ENCODE data around the gene ICOS. TPM values are rescaled to one million over a fixed set of nuclear protein-coding genes. Genes with fewer than 3 reads are reported as not detected.
"Not testable (repeated sequence)": the region's sequence is repeated elsewhere in the genome, so short reads cannot be mapped to it uniquely, and the experiment has no call there.

Gene ICOS
- total and polyA plus RNA-seq, 10 of the 15 experiments (the other 5 are each of a cell fraction or from before 2014, with no cell fraction given) = 0.47 to 36.0 (median 0.87) TPM

DNA sequence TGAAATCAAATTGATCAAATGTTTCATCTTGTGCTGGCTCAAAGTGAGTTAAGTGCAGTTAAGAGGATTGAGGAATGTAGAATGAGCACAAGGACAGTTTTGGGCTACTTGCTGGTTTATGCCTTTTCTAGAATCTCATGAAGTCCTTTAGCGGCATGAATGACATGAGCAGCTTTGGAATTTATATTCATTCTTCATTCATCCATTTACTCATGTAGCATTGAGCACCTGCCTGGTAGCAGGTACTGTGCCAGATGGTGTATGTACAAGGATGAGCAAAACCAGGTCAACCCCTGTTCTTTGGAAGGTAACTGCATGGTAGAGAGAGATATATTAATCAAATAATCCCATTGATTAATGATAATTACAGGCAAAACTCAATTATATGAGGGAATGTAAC lies 1.2 kb downstream of the ICOS start (continued):
- TF ChIP-seq ZNF274 (IDR thresholded peaks at IDR 0.05; ENCODE audit: insufficient read depth, insufficient read length) (no peak), FOS (IDR thresholded peaks at IDR 0.05; ENCODE audit: borderline replicate concordance, extremely low read depth, insufficient read length) (no peak), BRCA1 (IDR thresholded peaks at IDR 0.05; ENCODE audit: low read depth, low read length) (no peak), NR2F1 (conservative IDR thresholded peaks at IDR 0.05) (no peak)

DNA sequence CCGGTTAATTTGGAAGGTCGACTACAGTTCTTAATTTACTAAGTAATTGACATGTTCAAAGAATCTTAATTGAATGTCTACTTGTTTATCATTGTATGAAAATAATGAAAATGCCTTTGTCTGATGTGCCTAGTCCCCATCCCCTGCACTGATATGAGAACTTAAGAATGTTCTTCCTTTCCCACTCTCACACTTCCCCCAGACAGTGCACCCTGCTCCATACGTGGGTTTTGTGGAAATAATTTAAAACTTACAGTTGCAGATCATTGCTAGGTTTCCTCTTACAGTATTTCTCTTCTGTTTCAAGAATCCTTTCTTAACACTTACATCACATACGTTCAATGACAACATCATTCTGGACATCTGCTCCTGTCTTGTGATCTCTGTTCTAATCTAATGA lies 3.5 kb downstream of the ICOS start:
- intact Hi-C loops (cut with micrococcal nuclease; ENCODE audit: unreplicated experiment) (no loop called here), in situ Hi-C loops (cut with MboI) (no loop called here)
- no peak overlapping the region for H3K4me3 ChIP-seq
- no peak for ATAC-seq
- SMC1A ChIA-PET (ENCODE audit: uncharacterized antibody, unreplicated experiment) = no interaction called here
- RAD21 ChIA-PET (ENCODE audit: unreplicated experiment) = no interaction called here
- no peak for FAIRE-seq
- H3K27ac ChIP-seq (ENCODE audit: control insufficient read depth, insufficient read depth) = no peak overlapping the region
- no peak for DNase-seq (ENCODE audit: low read depth, low spot score)
- H3K27me3 ChIP-seq (replicated peaks in 1 of 2; ENCODE audit: control insufficient read depth in 2 of 2, insufficient read depth in 2 of 2, low read length in 1 of 2) = no peaks in the 10 kb centered on the region; a peak in 1 of 4 replicates
- TF ChIP-seq ATF2 (IDR thresholded peaks at IDR 0.05; ENCODE audit: low read length) = no peak
- no peak for TF ChIP-seq SPI1 (IDR thresholded peaks at IDR 0.05; ENCODE audit: borderline replicate concordance, insufficient read depth, low read depth, low read length)
- TF ChIP-seq SUZ12 (IDR thresholded peaks at IDR 0.05; ENCODE audit: unreplicated experiment) = no peak
- no peak for TF ChIP-seq CREM (IDR thresholded peaks at IDR 0.05; ENCODE audit: low read depth)
- TF ChIP-seq SREBF2 (IDR thresholded peaks at IDR 0.05; ENCODE audit: low read length) = no peak
- TF ChIP-seq NR2C2 (IDR thresholded peaks at IDR 0.05; ENCODE audit: borderline replicate concordance, control insufficient read depth, insufficient read length, low read depth) = no peak
- no peak for TF ChIP-seq STAT1 (conservative IDR thresholded peaks at IDR 0.05)
- TF ChIP-seq NFXL1 (IDR thresholded peaks at IDR 0.05; ENCODE audit: borderline replicate concordance) = no peak
- CTCF ChIA-PET = no interaction called here
- H3K36me3 ChIP-seq (ENCODE audit: control insufficient read depth in 2 of 2, insufficient read depth in 2 of 2, low read length in 1 of 2) = no peaks in the 10 kb centered on the region
- H4K20me1 ChIP-seq (ENCODE audit: control insufficient read depth, insufficient read depth) = no peaks in the 10 kb centered on the region
- POLR2A ChIA-PET = no interaction called here
- H3K4me2 ChIP-seq (ENCODE audit: control insufficient read depth, insufficient read depth) = no peak overlapping the region
- H3K9me3 ChIP-seq (replicated peaks; ENCODE audit: control insufficient read depth, insufficient read depth, low read length) = peaks cover 3% of the 10 kb centered on the region; the same call in 2 of the 3 replicates
- BruUV-seq (replicated peaks) = no TSS peak
- H2AFZ ChIP-seq (ENCODE audit: control insufficient read depth, low read depth, low read length) = no peak overlapping the region
- H3K4me1 ChIP-seq (ENCODE audit: control insufficient read depth, insufficient read depth, low read length) = no peaks in the 10 kb centered on the region
- 20% methylated on average over 4 of the region's 4 CpGs for WGBS (ENCODE audit: insufficient coverage, insufficient replicate concordance, low lambda C conversion rate, missing lambda C conversion rate)
- H3K79me2 ChIP-seq (ENCODE audit: control insufficient read depth, insufficient read depth, low read length) = no peaks in the 10 kb centered on the region
- no peak overlapping the region for H3K9ac ChIP-seq (ENCODE audit: control insufficient read depth, insufficient read depth, low read length)

- H2AFZ ChIP-seq (ENCODE audit: control insufficient read depth, low read depth, low read length); H3K79me2 ChIP-seq (ENCODE audit: control insufficient read depth, insufficient read depth, low read length); H4K20me1 ChIP-seq (ENCODE audit: control insufficient read depth, insufficient read depth); H3K4me3 ChIP-seq; intact Hi-C loops (cut with micrococcal nuclease; ENCODE audit: unreplicated experiment); H3K4me2 ChIP-seq (ENCODE audit: control insufficient read depth, insufficient read depth); in situ Hi-C loops (cut with MboI); H3K36me3 ChIP-seq (ENCODE audit: control insufficient read depth in 2 of 2, insufficient read depth in 2 of 2, low read length in 1 of 2); DNase-seq (ENCODE audit: low read depth, low spot score); H3K9me3 ChIP-seq (replicated peaks; ENCODE audit: control insufficient read depth, insufficient read depth, low read length); ATAC-seq; H3K9ac ChIP-seq (ENCODE audit: control insufficient read depth, insufficient read depth, low read length); H3K27ac ChIP-seq (ENCODE audit: control insufficient read depth, insufficient read depth); H3K27me3 ChIP-seq (replicated peaks in 1 of 2; ENCODE audit: control insufficient read depth in 2 of 2, insufficient read depth in 2 of 2, low read length in 1 of 2); BruUV-seq (replicated peaks); H3K4me1 ChIP-seq (ENCODE audit: control insufficient read depth, insufficient read depth, low read length); RAD21 ChIA-PET (ENCODE audit: unreplicated experiment); FAIRE-seq: not testable (repeated sequence)
- POLR2A ChIA-PET = interaction anchor here (0.6 kb wide), 1 partner anchor 7 kb away, joined by 4 read pairs; no protein-coding TSS in a partner anchor
- SMC1A ChIA-PET (ENCODE audit: uncharacterized antibody, unreplicated experiment) = interaction anchor here (0.9 kb wide), 1 partner anchor 10 kb away, joined by 3 read pairs; no protein-coding TSS in a partner anchor
- 48% methylated on average over 7 of the region's 7 CpGs for whole genome bisulfite sequencing (ENCODE audit: insufficient coverage, insufficient replicate concordance, low lambda C conversion rate, missing lambda C conversion rate)
- CTCF ChIA-PET = interaction anchor here (1.1 to 1.9 kb wide), 4 partner anchors 18 to 234 kb away, joined by 3 to 4 read pairs (median 4); no protein-coding TSS in a partner anchor
These were observed 7.2 kb downstream of the ICOS start for GRCh38 chr2:203943493-203944382.

Data from GM12878 (cell line).